Measurements from ENCODE around the gene PLSCR2.

- TF ChIP-seq CTCF (IDR thresholded peaks at IDR 0.05) (no peak), REST (IDR thresholded peaks at IDR 0.05; ENCODE audit: insufficient read depth in 1 of 2, low read depth in 2 of 2, low read length in 1 of 2) (no peak)
These were observed 4.6 kb downstream of the PLSCR2 start for GRCh38 chr3:146464783-146465182.
